ENCODE measurements around the gene ZBTB38.

ZBTB38 gene

GRCh38 chr3:141368062-141368924 lies at the start of gene ZBTB38:
Gene ZBTB38 (plus strand): TSS chr3:141368504. CDS start chr3:141442389, 73,885 bp downstream.
- in situ Hi-C loops (cut with MboI; ENCODE audit: low pct_unique_long_range_greater_than_20kb, low sequenced_read_pairs), result no loop called here
- DNase-seq, result no peak

DNA sequence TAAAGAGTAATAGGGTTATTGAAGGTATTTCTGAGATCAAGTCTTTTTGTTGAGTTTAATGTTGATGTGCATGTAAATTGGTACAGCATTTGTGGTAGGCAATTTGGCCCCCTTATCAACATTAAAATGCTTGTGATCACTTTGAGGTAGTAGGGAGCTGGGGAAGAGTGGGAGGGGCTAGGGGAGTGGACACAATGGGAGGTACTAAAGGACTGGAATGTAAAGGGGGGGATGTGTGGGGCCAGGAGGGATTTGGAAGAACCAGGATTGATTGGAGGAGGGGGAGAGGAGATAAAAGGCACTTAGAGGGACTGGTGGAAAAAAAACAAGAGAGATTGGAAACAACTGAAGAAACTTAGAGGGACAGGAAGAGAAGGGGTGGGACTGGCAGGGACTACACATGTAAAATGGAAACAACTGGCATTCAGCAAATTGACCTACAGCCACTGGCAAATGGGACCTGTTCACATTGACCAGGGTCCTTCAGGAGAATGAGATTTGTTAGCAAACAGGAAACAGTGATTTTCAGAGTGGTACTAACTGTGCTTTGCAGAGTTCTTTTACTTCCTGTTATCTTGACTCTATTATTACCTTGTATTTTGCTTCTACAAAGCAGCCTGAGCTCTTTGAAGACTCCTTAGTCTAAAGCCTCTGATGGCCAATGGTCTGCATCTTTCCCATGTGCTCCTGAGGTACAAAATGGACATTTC lies 47.8 kb upstream of the ZBTB38 start:
- in situ Hi-C loops (cut with MboI; ENCODE audit: low pct_unique_long_range_greater_than_20kb, low sequenced_read_pairs), result no loop called here
- DNase-seq, result no peak

- in situ Hi-C loops (cut with MboI; ENCODE audit: low pct_unique_long_range_greater_than_20kb, low sequenced_read_pairs), result no loop called here
- DNase-seq, result no peak
Observed at GRCh38 chr3:141321109-141321497, 47.2 kb upstream of the ZBTB38 start.

GRCh38 chr3:141323936-141324704 lies 44.2 kb upstream of the ZBTB38 start:
- DNase-seq, result no peak
- in situ Hi-C loops (cut with MboI; ENCODE audit: low pct_unique_long_range_greater_than_20kb, low sequenced_read_pairs), result no loop called here

GRCh38 chr3:141326123-141326522 lies 42.2 kb upstream of the ZBTB38 start:
- in situ Hi-C loops (cut with MboI; ENCODE audit: low pct_unique_long_range_greater_than_20kb, low sequenced_read_pairs), result no loop called here
- no peak for DNase-seq

- in situ Hi-C loops (cut with MboI; ENCODE audit: low pct_unique_long_range_greater_than_20kb, low sequenced_read_pairs), result no loop called here
- no peak for DNase-seq
Observed at GRCh38 chr3:141326626-141327025, 41.7 kb upstream of the ZBTB38 start.

GRCh38 chr3:141328286-141329166 lies 39.8 kb upstream of the ZBTB38 start:
- no peak for DNase-seq
- in situ Hi-C loops (cut with MboI; ENCODE audit: low pct_unique_long_range_greater_than_20kb, low sequenced_read_pairs), result no loop called here

DNA sequence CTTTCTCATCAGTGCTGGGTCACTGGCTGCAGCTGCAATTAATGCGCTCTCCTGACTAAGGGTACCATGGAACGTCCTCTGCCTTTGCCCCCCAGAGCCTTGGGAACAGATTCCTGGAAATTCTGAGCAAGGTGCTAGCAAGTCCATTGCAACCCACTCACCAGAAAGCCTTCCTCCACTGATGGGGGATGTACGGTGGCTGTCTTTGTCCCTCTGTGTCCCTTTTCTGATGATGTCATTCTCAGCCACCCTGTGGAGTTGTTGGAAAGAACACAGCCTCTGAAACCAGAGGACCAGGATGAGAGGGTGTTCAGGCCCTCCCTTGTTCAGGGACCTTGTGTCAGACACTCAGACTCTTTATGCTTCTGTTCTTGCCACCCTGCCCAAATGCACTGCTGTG lies 38.1 kb upstream of the ZBTB38 start:
- no peak for DNase-seq
- in situ Hi-C loops (cut with MboI; ENCODE audit: low pct_unique_long_range_greater_than_20kb, low sequenced_read_pairs), result no loop called here

DNA sequence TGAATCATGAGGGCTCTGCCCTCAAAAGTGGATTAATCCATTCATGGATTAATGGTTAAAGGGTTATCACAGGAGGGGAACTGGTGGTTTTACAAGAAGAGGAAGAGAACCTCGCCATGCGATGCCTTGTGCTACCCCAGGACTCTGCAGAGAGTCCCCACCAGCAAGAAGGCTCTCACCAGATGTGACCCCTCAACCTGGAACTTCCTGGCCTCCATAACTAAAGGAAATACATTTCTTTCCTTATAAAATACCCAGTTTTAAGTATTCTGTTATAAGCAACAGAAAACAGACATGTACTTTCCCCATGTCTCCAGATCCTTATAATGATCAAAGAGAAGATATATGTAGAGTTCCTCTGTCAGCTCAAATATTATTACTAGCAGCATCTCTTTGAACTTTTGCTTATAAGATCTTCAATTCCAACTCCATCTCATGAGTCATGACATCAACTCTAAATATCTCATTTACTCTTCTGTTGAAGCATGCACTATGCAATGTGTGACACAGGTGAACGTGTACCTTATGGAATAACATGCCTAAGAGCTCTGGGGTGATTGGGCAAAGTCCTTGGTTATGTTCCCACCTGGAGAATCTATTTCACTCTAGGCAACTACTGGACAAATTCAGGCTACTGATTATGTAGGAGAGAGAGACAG lies 37.5 kb upstream of the ZBTB38 start:
- in situ Hi-C loops (cut with MboI; ENCODE audit: low pct_unique_long_range_greater_than_20kb, low sequenced_read_pairs), result no loop called here
- DNase-seq, result no peak

DNA sequence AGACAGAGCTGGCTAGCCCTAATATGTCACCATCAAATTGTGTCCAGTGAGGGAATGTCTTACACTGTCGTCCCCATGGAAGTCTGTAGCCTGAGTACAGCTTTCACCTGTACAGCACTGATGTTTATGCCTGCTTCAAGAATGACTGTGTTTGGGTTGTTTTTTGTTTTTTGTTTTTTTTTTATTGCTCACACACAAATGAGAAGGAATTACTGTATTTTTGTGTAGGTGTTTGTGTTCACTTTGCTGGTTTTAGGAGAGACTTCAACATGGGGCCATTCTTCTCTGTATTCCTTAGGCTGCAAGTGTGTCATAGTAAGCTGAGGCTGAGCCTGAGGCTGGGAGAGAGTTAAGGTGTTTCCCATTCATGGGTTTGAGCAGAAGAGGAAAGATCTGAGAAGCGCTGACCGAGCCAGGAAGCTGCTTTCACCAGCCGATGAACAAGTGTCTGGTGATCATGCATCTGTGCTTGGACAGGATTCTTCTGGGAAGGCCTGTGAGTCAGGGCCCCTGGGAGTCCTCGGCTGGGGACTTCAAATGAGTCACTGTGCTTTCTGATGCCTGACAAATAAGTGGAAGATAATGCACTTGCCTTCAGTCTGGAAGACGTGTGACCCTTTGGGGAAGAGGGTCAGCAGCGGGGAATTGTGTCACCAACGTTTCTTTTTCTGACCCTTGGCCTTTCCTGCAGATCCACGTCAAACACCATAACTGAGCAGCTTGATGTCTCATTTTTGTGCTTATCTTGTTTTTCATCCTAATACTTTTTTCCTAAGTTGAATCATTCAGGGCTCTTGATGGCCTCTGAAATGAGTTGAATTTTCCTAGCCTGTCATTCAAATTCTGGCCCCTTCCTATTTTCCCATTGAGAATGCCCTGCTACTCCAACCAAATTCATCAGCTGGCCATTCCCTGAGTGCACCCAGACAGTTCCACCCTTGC lies 36.7 kb upstream of the ZBTB38 start:
- in situ Hi-C loops (cut with MboI; ENCODE audit: low pct_unique_long_range_greater_than_20kb, low sequenced_read_pairs), result no loop called here
- DNase-seq, result no peak

DNA sequence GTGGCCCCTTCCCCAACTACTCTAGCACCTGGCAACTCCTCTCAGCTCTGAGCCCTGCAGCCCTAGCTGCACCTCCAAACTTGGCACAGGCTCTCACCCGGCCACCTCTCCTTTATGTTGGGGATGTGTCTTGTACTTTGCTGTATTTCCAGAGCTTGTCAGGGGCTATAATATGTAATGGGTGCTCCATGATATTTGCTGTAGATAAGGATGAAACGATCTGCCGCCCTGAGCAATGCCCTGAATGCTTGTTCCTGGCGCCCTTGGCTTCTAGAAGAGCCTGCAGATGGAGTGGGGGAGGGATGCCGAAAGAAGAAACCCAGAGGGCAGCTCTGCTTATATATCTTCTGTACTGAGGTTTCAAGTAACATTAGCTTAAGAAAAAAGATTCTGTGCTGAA lies 35.9 kb upstream of the ZBTB38 start:
- DNase-seq, result no peak
- in situ Hi-C loops (cut with MboI; ENCODE audit: low pct_unique_long_range_greater_than_20kb, low sequenced_read_pairs), result no loop called here

GRCh38 chr3:141333836-141334626 lies 34.3 kb upstream of the ZBTB38 start:
- DNase-seq, result no peak
- in situ Hi-C loops (cut with MboI; ENCODE audit: low pct_unique_long_range_greater_than_20kb, low sequenced_read_pairs), result no loop called here

DNA sequence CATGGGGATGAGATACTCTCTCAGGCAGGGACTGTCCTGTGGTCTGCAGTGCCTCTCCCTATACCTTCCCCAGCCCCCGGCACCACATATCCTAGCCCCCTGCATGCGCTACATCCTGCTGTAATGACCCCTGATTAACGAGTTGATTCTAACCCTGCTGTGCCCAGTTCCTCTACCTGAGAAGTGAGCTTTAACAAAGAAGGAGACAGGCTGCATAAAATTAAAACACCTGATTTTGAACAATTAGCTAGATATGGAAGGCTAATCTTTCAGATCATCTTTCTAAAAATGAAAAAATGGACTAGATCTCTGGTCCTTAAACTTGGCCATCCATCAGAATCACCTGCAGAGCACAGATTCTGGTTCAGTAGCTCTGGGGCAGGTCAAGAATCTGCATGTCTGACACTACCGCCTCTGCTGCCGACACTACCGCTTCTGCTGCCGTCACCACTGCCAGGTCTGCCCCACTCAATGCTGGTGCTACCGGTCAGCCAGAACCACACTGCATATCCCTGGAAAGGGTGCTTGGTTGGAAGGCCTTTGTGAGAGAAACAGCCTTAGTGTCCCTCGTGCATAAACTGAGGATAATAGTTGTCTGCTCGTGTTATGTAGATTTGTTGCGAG lies 33.6 kb upstream of the ZBTB38 start:
- in situ Hi-C loops (cut with MboI; ENCODE audit: low pct_unique_long_range_greater_than_20kb, low sequenced_read_pairs), result no loop called here
- no peak for DNase-seq

DNA sequence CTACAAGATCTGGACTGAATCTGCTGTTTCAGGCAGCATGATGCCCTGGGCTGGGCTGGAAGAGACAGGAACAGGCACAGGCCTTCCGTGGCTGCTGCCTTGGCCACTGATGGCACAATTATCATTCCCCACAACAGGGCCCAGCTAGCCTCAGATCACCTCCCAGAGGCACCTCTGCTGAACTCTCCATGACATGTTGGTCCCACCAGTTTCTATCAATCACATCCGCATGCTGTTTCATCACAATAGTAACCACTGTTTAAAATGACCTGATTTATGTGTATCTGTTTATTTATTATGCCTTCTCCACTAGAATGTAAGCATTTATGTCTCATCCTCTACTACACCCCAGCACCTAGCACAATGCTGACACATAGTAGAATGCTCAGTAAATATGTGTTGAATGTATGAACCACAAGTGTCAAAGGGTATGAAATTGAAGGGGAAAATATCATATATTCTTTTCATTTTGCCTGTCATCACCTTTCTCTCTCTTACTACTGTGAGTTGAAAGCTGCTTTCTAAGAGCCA lies 32.7 kb upstream of the ZBTB38 start:
- no peak for DNase-seq
- in situ Hi-C loops (cut with MboI; ENCODE audit: low pct_unique_long_range_greater_than_20kb, low sequenced_read_pairs), result no loop called here

DNA sequence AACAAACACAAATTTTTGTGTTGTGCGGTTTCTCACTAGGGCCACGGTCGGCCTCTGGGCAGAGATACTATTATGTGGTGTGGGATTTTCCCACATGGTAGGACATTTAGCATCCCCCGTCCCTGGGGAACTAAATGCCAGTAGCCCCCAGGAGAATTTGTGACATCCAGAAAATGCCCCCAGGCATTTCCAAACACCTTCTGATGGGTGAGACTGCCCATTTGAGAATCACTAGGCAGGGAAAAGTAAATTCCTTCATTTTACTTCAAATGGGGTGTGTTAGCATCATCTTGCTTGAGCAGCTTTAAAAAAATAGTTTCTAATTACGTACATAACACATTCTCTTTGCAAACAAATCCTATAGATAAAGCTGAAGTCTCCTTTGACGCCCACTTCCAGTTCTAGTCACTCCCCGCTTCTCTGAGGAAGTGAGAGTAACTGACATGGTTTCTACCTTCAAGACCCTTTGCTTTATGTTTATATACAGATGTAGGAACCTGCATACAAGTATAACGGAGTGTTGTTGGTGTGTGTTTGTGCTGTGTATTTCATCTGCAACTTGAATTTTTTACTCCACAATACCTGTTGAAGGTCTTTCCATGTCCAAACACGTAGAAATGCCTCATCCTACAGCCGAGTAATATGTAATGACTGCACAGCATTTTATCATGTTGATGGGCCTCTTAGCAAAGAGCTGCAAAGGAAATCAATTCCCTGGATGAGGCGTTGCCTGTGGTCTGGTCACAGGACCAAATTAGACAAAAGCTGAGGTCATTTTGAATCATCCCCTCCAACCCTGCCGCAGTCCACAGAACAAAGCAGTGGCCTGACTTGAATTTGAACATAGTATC lies 31.4 kb upstream of the ZBTB38 start:
- no peak for DNase-seq
- in situ Hi-C loops (cut with MboI; ENCODE audit: low pct_unique_long_range_greater_than_20kb, low sequenced_read_pairs), result no loop called here

Measured in KBM-7 (cell line).